Measurements from ENCODE around the gene MUC4. TPM values are rescaled to one million over a fixed set of nuclear protein-coding genes. Genes with fewer than 3 reads are reported as not detected.
"Not testable (repeated sequence)": the region's sequence is repeated elsewhere in the genome, so short reads cannot be mapped to it uniquely, and the experiment has no call there.

The MUC4 gene
- total and polyA plus RNA-seq, 4 donors: not detected

GRCh38 chr3:195714380-195715011 lies 97.2 kb downstream of the MUC4 start:
- Histone ChIP-seq H3K36me3 (ENCODE audit: control insufficient read depth in 4 of 4, insufficient read depth in 3 of 4, low read depth in 1 of 4, low read length in 3 of 4) (peaks cover 2 to 17% (median 6%) of the 10 kb centered on the region in 4 donors), H3K4me3 (ENCODE audit: low read depth in 1 of 3, low read length in 3 of 3) (no peak overlapping the region), H3K9me3 (ENCODE audit: control insufficient read depth in 4 of 4, low read length in 3 of 4) (no peaks in the 10 kb centered on the region), H3K27me3 (ENCODE audit: control insufficient read depth in 4 of 4, insufficient read depth in 4 of 4, low read length in 3 of 4) (no peaks in the 10 kb centered on the region), H3K4me1 (ENCODE audit: control insufficient read depth in 4 of 4, insufficient read depth in 4 of 4, low read length in 3 of 4) (no peaks in the 10 kb centered on the region), H3K9ac (ENCODE audit: low read depth in 1 of 2, low read length in 2 of 2) (no peak overlapping the region), H3K27ac (ENCODE audit: low read depth in 1 of 2, low read length in 2 of 2) (no peak overlapping the region)
- no peak for DNase-seq (ENCODE audit: low spot score)
- 88% methylated on average over 6 of the region's 6 CpGs for WGBS
- no peak for TF ChIP-seq TAF1 (conservative IDR thresholded peaks at IDR 0.05)
- TF ChIP-seq GABPA (IDR thresholded peaks at IDR 0.05 in 1 of 2, conservative IDR thresholded peaks at IDR 0.05 in 1 of 2): no peak
- TF ChIP-seq, protein P1, sequence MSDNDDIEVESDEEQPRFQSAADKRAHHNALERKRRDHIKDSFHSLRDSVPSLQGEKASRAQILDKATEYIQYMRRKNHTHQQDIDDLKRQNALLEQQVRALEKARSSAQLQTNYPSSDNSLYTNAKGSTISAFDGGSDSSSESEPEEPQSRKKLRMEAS (IDR thresholded peaks at IDR 0.05): no peak
- no peak for TF ChIP-seq RAD21 (IDR thresholded peaks at IDR 0.05)
- no peak for TF ChIP-seq ZBTB33 (IDR thresholded peaks at IDR 0.05)

DNA sequence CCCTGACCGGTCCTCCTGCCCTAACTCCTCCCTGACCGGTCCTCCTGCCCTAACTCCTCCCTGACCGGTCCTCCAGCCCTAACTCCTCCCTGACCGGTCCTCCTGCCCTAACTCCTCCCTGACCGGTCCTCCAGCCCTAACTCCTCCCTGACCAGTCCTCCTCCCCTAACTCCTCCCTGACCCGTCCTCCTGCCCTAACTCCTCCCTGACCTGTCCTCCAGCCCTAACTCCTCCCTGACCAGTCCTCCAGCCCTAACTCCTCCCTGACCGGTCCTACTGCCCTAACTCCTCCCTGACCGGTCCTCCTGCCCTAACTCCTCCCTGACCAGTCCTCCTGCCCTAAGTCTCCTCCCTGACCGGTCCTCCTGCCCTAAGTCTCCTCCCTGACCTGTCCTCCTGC lies 98.6 kb downstream of the MUC4 start:
- not testable (repeated sequence) for H3K27ac ChIP-seq (ENCODE audit: low read depth in 1 of 2, low read length in 2 of 2); H3K4me3 ChIP-seq (ENCODE audit: low read depth in 1 of 3, low read length in 3 of 3); H3K9me3 ChIP-seq (ENCODE audit: control insufficient read depth in 4 of 4, low read length in 3 of 4); H3K4me1 ChIP-seq (ENCODE audit: control insufficient read depth in 4 of 4, insufficient read depth in 4 of 4, low read length in 3 of 4); DNase-seq (ENCODE audit: low spot score); H3K27me3 ChIP-seq (ENCODE audit: control insufficient read depth in 4 of 4, insufficient read depth in 4 of 4, low read length in 3 of 4); H3K9ac ChIP-seq (ENCODE audit: low read depth in 1 of 2, low read length in 2 of 2)
- peaks cover 2 to 23% (median 8%) of the 10 kb centered on the region in 4 donors for H3K36me3 ChIP-seq (ENCODE audit: control insufficient read depth in 4 of 4, insufficient read depth in 3 of 4, low read depth in 1 of 4, low read length in 3 of 4)
- WGBS: 36% methylated on average over 8 of the region's 9 CpGs

DNA sequence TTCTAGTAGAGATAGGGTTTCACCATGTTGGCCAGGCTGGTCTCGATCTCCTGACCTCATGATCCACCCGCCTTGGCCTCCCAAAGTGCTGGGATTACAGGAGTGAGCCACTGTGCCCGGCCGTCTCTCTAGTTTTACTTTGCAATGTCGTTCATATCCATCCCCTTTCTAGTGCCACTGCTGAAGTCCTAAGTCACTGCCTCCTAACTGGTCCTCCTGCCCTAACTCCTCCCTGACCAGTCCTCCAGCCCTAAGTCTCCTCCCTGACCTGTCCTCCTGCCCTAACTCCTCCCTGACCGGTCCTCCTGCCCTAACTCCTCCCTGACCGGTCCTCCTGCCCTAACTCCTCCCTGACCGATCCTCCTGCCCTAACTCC lies 99.2 kb downstream of the MUC4 start:
- H3K36me3 ChIP-seq (ENCODE audit: control insufficient read depth in 4 of 4, insufficient read depth in 3 of 4, low read depth in 1 of 4, low read length in 3 of 4): peaks cover 2 to 25% (median 8%) of the 10 kb centered on the region in 4 donors
- WGBS: 72% methylated on average over 8 of the region's 8 CpGs
- DNase-seq (ENCODE audit: low spot score): not testable (repeated sequence)

GRCh38 chr3:195711813-195712534 lies 99.8 kb downstream of the MUC4 start:
- Histone ChIP-seq H3K9me3 (ENCODE audit: control insufficient read depth in 4 of 4, low read length in 3 of 4) (no peaks in the 10 kb centered on the region), H3K27ac (ENCODE audit: low read depth in 1 of 2, low read length in 2 of 2) (no peak overlapping the region), H3K27me3 (ENCODE audit: control insufficient read depth in 4 of 4, insufficient read depth in 4 of 4, low read length in 3 of 4) (no peaks in the 10 kb centered on the region), H3K4me1 (ENCODE audit: control insufficient read depth in 4 of 4, insufficient read depth in 4 of 4, low read length in 3 of 4) (no peaks in the 10 kb centered on the region), H3K36me3 (ENCODE audit: control insufficient read depth in 4 of 4, insufficient read depth in 3 of 4, low read depth in 1 of 4, low read length in 3 of 4) (peaks cover 2 to 25% (median 8%) of the 10 kb centered on the region in 4 donors), H3K9ac (ENCODE audit: low read depth in 1 of 2, low read length in 2 of 2) (no peak overlapping the region), H3K4me3 (ENCODE audit: low read depth in 1 of 3, low read length in 3 of 3) (no peak overlapping the region)
- no peak for DNase-seq (ENCODE audit: low spot score)
- 85% methylated on average over 12 of the region's 12 CpGs for WGBS
- TF ChIP-seq, protein P1 (IDR thresholded peaks at IDR 0.05): no peak
- TF ChIP-seq RAD21 (IDR thresholded peaks at IDR 0.05) (no peak), YY1 (IDR thresholded peaks at IDR 0.05) (no peak), GABPA (IDR thresholded peaks at IDR 0.05 in 1 of 2, conservative IDR thresholded peaks at IDR 0.05 in 1 of 2) (no peak), HNF4A (conservative IDR thresholded peaks at IDR 0.05) (no peak), JUND (IDR thresholded peaks at IDR 0.05) (no peak), EGR1 (IDR thresholded peaks at IDR 0.05; ENCODE audit: low read depth in 2 of 2) (no peak), FOXA2 (IDR thresholded peaks at IDR 0.05) (no peak), ZBTB33 (IDR thresholded peaks at IDR 0.05) (no peak), CTCF (IDR thresholded peaks at IDR 0.05; ENCODE audit: low read depth, low read length, missing input control) (no peak), RXRA (IDR thresholded peaks at IDR 0.05) (no peak), NR2F2 (IDR thresholded peaks at IDR 0.05) (no peak), SP1 (IDR thresholded peaks at IDR 0.05) (no peak), TAF1 (conservative IDR thresholded peaks at IDR 0.05) (no peak)

More for the DNA sequence above, 99.2 kb downstream of the MUC4 start:
- not testable (repeated sequence) for H3K9me3 ChIP-seq (ENCODE audit: control insufficient read depth in 4 of 4, low read length in 3 of 4); H3K4me1 ChIP-seq (ENCODE audit: control insufficient read depth in 4 of 4, insufficient read depth in 4 of 4, low read length in 3 of 4); H3K27me3 ChIP-seq (ENCODE audit: control insufficient read depth in 4 of 4, insufficient read depth in 4 of 4, low read length in 3 of 4); H3K4me3 ChIP-seq (ENCODE audit: low read depth in 1 of 3, low read length in 3 of 3); H3K9ac ChIP-seq (ENCODE audit: low read depth in 1 of 2, low read length in 2 of 2); H3K27ac ChIP-seq (ENCODE audit: low read depth in 1 of 2, low read length in 2 of 2)

All from liver (tissue), 9 donors.